Chondrocyte (in vitro differentiated cells): Measurements from ENCODE around the gene DENND1C. TPM values are rescaled to one million over a fixed set of nuclear protein-coding genes. Genes with fewer than 3 reads are reported as not detected.
A peak's percentile ranks its signal among the peaks of the same experiment; 100 is the strongest.

Experiments used
- DNase-seq: peaks from one replicate; pipeline ENCODE4 v3.0.0; 2021; ENCODE audit warnings: mixed read lengths, low spot score
- H3K27ac Mint-ChIP-seq: one replicate; pipeline ENCODE4 v1.8.0; 2021; ENCODE audit warnings: mild to moderate bottlenecking, moderate library complexity, mixed read lengths; ENCODE audit not compliant: unreplicated experiment
- H3K27me3 Mint-ChIP-seq: 2 replicates; pipeline ENCODE4 v1.8.0; 2021; ENCODE audit warnings: low read depth, mixed read lengths
- H3K36me3 Mint-ChIP-seq: 2 replicates; pipeline ENCODE4 v1.8.0; 2021; ENCODE audit warnings: low read depth, mixed read lengths
- H3K4me1 Mint-ChIP-seq: 2 replicates; pipeline ENCODE4 v1.8.0; 2021; ENCODE audit warnings: low read depth, mild to moderate bottlenecking, mixed read lengths
- H3K4me3 Mint-ChIP-seq: one replicate; pipeline ENCODE4 v1.8.0; 2021; ENCODE audit warnings: mild to moderate bottlenecking, moderate library complexity, mixed read lengths; ENCODE audit not compliant: unreplicated experiment
- H3K9me3 Mint-ChIP-seq: 2 replicates; pipeline ENCODE4 v1.8.0; 2021; ENCODE audit warnings: low read depth, mixed read lengths
- CTCF ChIP-seq: fragments of 200-600 bp; sonication (generic); IDR thresholded peaks from 2 replicates; pipeline ENCODE4 v1.5.0; 2021; ENCODE audit warnings: antibody characterized with exemption, mild to moderate bottlenecking, moderate library complexity
- total RNA-seq: library from RNA; stranded (reverse); gene quantifications from 3 replicates; pipeline ENCODE4 v1.2.1, GENCODE V29; 2021

Gene DENND1C
- total RNA-seq, 1 donor from 2014 or later, result not detected

- Mint-ChIP-seq H3K4me3 (no peak overlapping the region), H3K36me3 (peaks cover 22% of the 10 kb centered on the region), H3K4me1 (no peaks in the 10 kb centered on the region), H3K27me3 (no peaks in the 10 kb centered on the region), H3K27ac (no peak overlapping the region), H3K9me3 (peaks cover 3% of the 10 kb centered on the region)
- TF ChIP-seq CTCF, result no peak
- no peak for DNase-seq
These were observed 33.5 kb downstream of the DENND1C start for GRCh38 chr19:6448045-6448444.

GRCh38 chr19:6446452-6446851 is 35.1 kb downstream of the DENND1C start:
- Mint-ChIP-seq H3K27ac (no peak overlapping the region), H3K27me3 (no peaks in the 10 kb centered on the region), H3K4me3 (no peak overlapping the region), H3K36me3 (peaks cover 14% of the 10 kb centered on the region), H3K4me1 (no peaks in the 10 kb centered on the region), H3K9me3 (peaks cover 3% of the 10 kb centered on the region)
- DNase-seq, result no peak
- no peak for TF ChIP-seq CTCF

GRCh38 chr19:6443986-6444385 is 37.6 kb downstream of the DENND1C start:
- no peak for TF ChIP-seq CTCF
- peak overlapping the region; percentile 13 for H3K27ac Mint-ChIP-seq
- H3K27me3 Mint-ChIP-seq, result no peaks in the 10 kb centered on the region
- no peak overlapping the region for H3K4me3 Mint-ChIP-seq
- peaks cover 3% of the 10 kb centered on the region for H3K9me3 Mint-ChIP-seq
- peak; percentile 88 for DNase-seq
- H3K4me1 Mint-ChIP-seq, result no peaks in the 10 kb centered on the region
- H3K36me3 Mint-ChIP-seq, result peaks cover 11% of the 10 kb centered on the region

GRCh38 chr19:6442087-6442688 is 39.4 kb downstream of the DENND1C start:
- no peaks in the 10 kb centered on the region for H3K4me1 Mint-ChIP-seq
- no peak for DNase-seq
- H3K4me3 Mint-ChIP-seq, result no peak overlapping the region
- H3K27ac Mint-ChIP-seq, result no peak overlapping the region
- no peak for TF ChIP-seq CTCF
- peaks cover 3% of the 10 kb centered on the region for H3K9me3 Mint-ChIP-seq
- H3K27me3 Mint-ChIP-seq, result no peaks in the 10 kb centered on the region
- H3K36me3 Mint-ChIP-seq, result peaks cover 11% of the 10 kb centered on the region

- TF ChIP-seq CTCF, result no peak
- Mint-ChIP-seq H3K27me3 (no peaks in the 10 kb centered on the region), H3K9me3 (no peaks in the 10 kb centered on the region), H3K36me3 (peaks cover 5% of the 10 kb centered on the region), H3K4me1 (no peaks in the 10 kb centered on the region), H3K4me3 (no peak overlapping the region), H3K27ac (no peak overlapping the region)
- no peak for DNase-seq
These were observed 40.7 kb downstream of the DENND1C start for GRCh38 chr19:6440905-6441304.
